B cell (primary cell): ENCODE data around the gene BEST2. TPM values are rescaled to one million over a fixed set of nuclear protein-coding genes. Genes with fewer than 3 reads are reported as not detected.
A peak's percentile ranks its signal among the peaks of the same experiment; 100 is the strongest.

Experiments used
- ATAC-seq: fragments of 200-7000 bp; cut with Tn5 transposase; one replicate; pipeline ENCODE4 v1.10.0; 2021; ENCODE audit warnings: low read depth, mild to moderate bottlenecking, moderate number of reproducible peaks, moderate library complexity
- CTCF ChIA-PET: fragments of 350-600 bp; sonication (Branson Sonifier 250); formaldehyde crosslinking; loops from one replicate; lab custom pipeline; 2021; ENCODE audit warnings: antibody characterized with exemption, inconsistent platforms; lab: Charles Lee
- POLR2A ChIA-PET: fragments of 350-600 bp; sonication (Branson Sonifier 250); formaldehyde crosslinking; loops from one replicate; lab custom pipeline; 2021; ENCODE audit warnings: antibody characterized with exemption; lab: Charles Lee
- DNase-seq: peaks from one replicate; pipeline ENCODE4 v3.0.0; 2013
- H2AFZ ChIP-seq: 2 replicates; pipeline ENCODE4 v1.6.1; 2012; ENCODE audit warnings: mild to moderate bottlenecking, low read depth, low read length; ENCODE audit not compliant: insufficient read depth, poor library complexity, severe bottlenecking
- H3K27ac ChIP-seq, 2 donors: 1 replicate in 1 of 2; 2 replicates in 1 of 2; pipeline ENCODE4 v1.5.1; 2012 to 2013; ENCODE audit warnings: low read length in 2 of 2, mild to moderate bottlenecking in 2 of 2, moderate library complexity in 1 of 2
- H3K27me3 ChIP-seq, 4 experiments: fragments of 200-600 bp in 1 of 4; sonication (generic) in 1 of 4; replicated peaks in 1 of 4; 1 replicate in 2 of 4; 2 replicates in 2 of 4; pipeline versions ENCODE4 v1.6.1 to v1.7.0; 2013 to 2016; ENCODE audit warnings: low read length in 3 of 4, mild to moderate bottlenecking in 2 of 4, mixed read lengths in 1 of 4, moderate library complexity in 1 of 4; ENCODE audit not compliant: insufficient read depth in 4 of 4, control insufficient read depth in 3 of 4; ENCODE audit errors: control extremely low read depth in 1 of 4
- H3K36me3 ChIP-seq, 2 experiments: replicated peaks in 1 of 2; 1 replicate in 1 of 2; 2 replicates in 1 of 2; pipeline versions ENCODE4 v1.6.1 to v1.7.1; 2013; ENCODE audit warnings: low read length in 1 of 2; ENCODE audit not compliant: insufficient read depth in 2 of 2, control insufficient read depth in 1 of 2; ENCODE audit errors: control extremely low read depth in 1 of 2, extremely low read depth in 1 of 2
- H3K4me1 ChIP-seq, 2 donors: fragments of 200-600 bp in 1 of 2; sonication (generic) in 1 of 2; 1 replicate in 1 of 2; 2 replicates in 1 of 2; pipeline versions ENCODE4 v1.5.1 to v1.6.1; 2013 to 2017; ENCODE audit warnings: low read length in 2 of 2; ENCODE audit not compliant: control insufficient read depth in 2 of 2, insufficient read depth in 2 of 2
- H3K4me2 ChIP-seq: replicated peaks from 2 replicates; pipeline ENCODE3; 2012; ENCODE audit warnings: mild to moderate bottlenecking, low read depth, low read length; ENCODE audit not compliant: poor library complexity, severe bottlenecking
- H3K4me3 ChIP-seq, 5 experiments: fragments of 200-600 bp in 1 of 5; sonication (generic) in 1 of 5; 1 replicate in 3 of 5; 2 replicates in 2 of 5; pipeline versions ENCODE4 v1.5.1 to v1.7.0; 2011 to 2016; ENCODE audit warnings: low read length in 4 of 5, mild to moderate bottlenecking in 4 of 5, low read depth in 2 of 5, control low read depth in 1 of 5, moderate library complexity in 1 of 5; ENCODE audit not compliant: insufficient read depth in 1 of 5; ENCODE audit errors: control extremely low read depth in 1 of 5, extremely low read depth in 1 of 5
- H3K79me2 ChIP-seq: fragments of 200-600 bp; sonication (generic); one replicate; pipeline ENCODE4 v1.6.0; 2016; ENCODE audit warnings: low read length; ENCODE audit not compliant: control insufficient read depth, insufficient read depth
- H3K9ac ChIP-seq: fragments of 200-600 bp; sonication (generic); 2 replicates; pipeline ENCODE4 v1.6.1; 2017; ENCODE audit warnings: mild to moderate bottlenecking, low read length, moderate library complexity
- H3K9me3 ChIP-seq, 3 donors: one replicate each; pipeline versions ENCODE4 v1.6.1 to v1.7.1; 2013; ENCODE audit warnings: low read length in 2 of 3; ENCODE audit not compliant: control insufficient read depth in 2 of 3, insufficient read depth in 1 of 3; ENCODE audit errors: control extremely low read depth in 1 of 3
- H4K20me1 ChIP-seq: 2 replicates; pipeline ENCODE4 v1.6.0; 2012; ENCODE audit warnings: mild to moderate bottlenecking, low read length; ENCODE audit not compliant: insufficient read depth, control insufficient read depth, poor library complexity, severe bottlenecking
- H3K27ac Mint-ChIP-seq: one replicate; pipeline ENCODE4 v1.8.0; 2021; ENCODE audit warnings: mixed read lengths
- H3K27me3 Mint-ChIP-seq: one replicate; pipeline ENCODE4 v1.8.0; 2021; ENCODE audit warnings: mixed read lengths
- H3K4me1 Mint-ChIP-seq: one replicate; pipeline ENCODE4 v1.8.0; 2021; ENCODE audit warnings: mixed read lengths
- H3K4me3 Mint-ChIP-seq: one replicate; pipeline ENCODE4 v1.8.0; 2021; ENCODE audit warnings: mixed read lengths
- H3K9me3 Mint-ChIP-seq: one replicate; pipeline ENCODE4 v1.8.0; 2022; ENCODE audit warnings: mixed read lengths; ENCODE audit not compliant: insufficient read depth
- EZH2 ChIP-seq: IDR thresholded peaks from 2 replicates; pipeline ENCODE4 v1.6.1; 2012; ENCODE audit warnings: borderline replicate concordance, low read depth, mild to moderate bottlenecking, moderate library complexity, low read length; ENCODE audit not compliant: insufficient read depth, poor library complexity, severe bottlenecking
- WGBS: methylation state at CpG from one replicate; pipeline ENCODE4 v1.1.5; 2013; ENCODE audit warnings: missing lambda C conversion rate; ENCODE audit not compliant: insufficient coverage; 5-methylcytosine and 5-hydroxymethylcytosine counted together
- intact Hi-C: fragments of 100-400 bp; cut with micrococcal nuclease; formaldehyde crosslinking; loops from one replicate; pipeline ENCODE4 v1.10.0; 2022
- polyA plus RNA-seq: library from polyadenylated mRNA; depleted of rRNA; stranded (reverse); fragments of >200 nt; gene quantifications from 2 replicates; pipeline ENCODE4 v1.2.3, GENCODE V29; 2012
- total RNA-seq, 2 donors: library from RNA; stranded (reverse); fragments of 120-200 nt in 1 of 2; gene quantifications; 1 replicate in 1 of 2; 2 replicates in 1 of 2; pipeline versions ENCODE4 v1.2.3 to v1.2.4, GENCODE V29; 2013 to 2022
- TF ChIP-seq, protein P1 (sequence below): fragments of 200-600 bp; IDR thresholded peaks from one replicate; pipeline ENCODE4 v1.8.0; 2022; ENCODE audit warnings: antibody characterized with exemption, mild to moderate bottlenecking

Gene BEST2
- total and polyA plus RNA-seq, 2 donors (not counting 1 experiment from before 2014, with no cell fraction given): 0.07 TPM; not detected in 1

DNA sequence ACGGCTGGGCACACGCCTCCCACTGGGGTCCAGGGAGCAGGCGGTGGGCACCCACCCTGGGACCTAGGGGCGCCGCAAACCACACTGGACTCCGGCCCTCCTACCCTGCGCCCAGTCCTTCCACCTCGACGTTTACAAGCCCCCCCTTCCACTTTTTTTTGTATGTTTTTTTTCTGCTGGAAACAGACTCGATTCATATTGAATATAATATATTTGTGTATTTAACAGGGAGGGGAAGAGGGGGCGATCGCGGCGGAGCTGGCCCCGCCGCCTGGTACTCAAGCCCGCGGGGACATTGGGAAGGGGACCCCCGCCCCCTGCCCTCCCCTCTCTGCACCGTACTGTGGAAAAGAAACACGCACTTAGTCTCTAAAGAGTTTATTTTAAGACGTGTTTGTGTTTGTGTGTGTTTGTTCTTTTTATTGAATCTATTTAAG lies 41.3 kb downstream of the BEST2 start:
- peak overlapping the region; percentile 86 to 99 (median 97) for H3K4me3 ChIP-seq
- no peak for DNase-seq
- H3K36me3 ChIP-seq: peaks cover 0 to 4% of the 10 kb centered on the region in 2 experiments
- no peaks in the 10 kb centered on the region for H3K9me3 ChIP-seq
- peak overlapping the region; percentile 95 to 97 for H3K27ac ChIP-seq
- POLR2A ChIA-PET: interaction anchor here (0.7 to 6.8 kb wide), 16 partner anchors 10 to 374 kb away, joined by 3 to 233 read pairs (median 6); partner anchors contain the start of genes DHPS, GCDH, GET3 and HOOK2
- H4K20me1 ChIP-seq: peaks cover 19% of the 10 kb centered on the region
- H3K4me1 ChIP-seq: peaks cover 36 to 51% of the 10 kb centered on the region in 2 donors
- H3K27me3 ChIP-seq: no peaks in the 10 kb centered on the region
- H3K79me2 ChIP-seq: peaks cover 25% of the 10 kb centered on the region
- H3K27ac Mint-ChIP-seq: peak overlapping the region; percentile 99
- intact Hi-C loops: loop anchor here (5.0 kb wide), 3 partner anchors 61 to 1044 kb away; partner anchors contain the start of genes TRIR, ZNF490 and ZNF791
- TF ChIP-seq EZH2: no peak
- TF ChIP-seq, protein P1, sequence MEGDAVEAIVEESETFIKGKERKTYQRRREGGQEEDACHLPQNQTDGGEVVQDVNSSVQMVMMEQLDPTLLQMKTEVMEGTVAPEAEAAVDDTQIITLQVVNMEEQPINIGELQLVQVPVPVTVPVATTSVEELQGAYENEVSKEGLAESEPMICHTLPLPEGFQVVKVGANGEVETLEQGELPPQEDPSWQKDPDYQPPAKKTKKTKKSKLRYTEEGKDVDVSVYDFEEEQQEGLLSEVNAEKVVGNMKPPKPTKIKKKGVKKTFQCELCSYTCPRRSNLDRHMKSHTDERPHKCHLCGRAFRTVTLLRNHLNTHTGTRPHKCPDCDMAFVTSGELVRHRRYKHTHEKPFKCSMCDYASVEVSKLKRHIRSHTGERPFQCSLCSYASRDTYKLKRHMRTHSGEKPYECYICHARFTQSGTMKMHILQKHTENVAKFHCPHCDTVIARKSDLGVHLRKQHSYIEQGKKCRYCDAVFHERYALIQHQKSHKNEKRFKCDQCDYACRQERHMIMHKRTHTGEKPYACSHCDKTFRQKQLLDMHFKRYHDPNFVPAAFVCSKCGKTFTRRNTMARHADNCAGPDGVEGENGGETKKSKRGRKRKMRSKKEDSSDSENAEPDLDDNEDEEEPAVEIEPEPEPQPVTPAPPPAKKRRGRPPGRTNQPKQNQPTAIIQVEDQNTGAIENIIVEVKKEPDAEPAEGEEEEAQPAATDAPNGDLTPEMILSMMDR: no peak
- peak overlapping the region; percentile 91 for H3K4me2 ChIP-seq
- H3K4me1 Mint-ChIP-seq: peaks cover 45% of the 10 kb centered on the region
- ATAC-seq: no peak
- H3K9ac ChIP-seq: peak overlapping the region; percentile 86
- H3K27me3 Mint-ChIP-seq: no peaks in the 10 kb centered on the region
- H3K9me3 Mint-ChIP-seq: no peaks in the 10 kb centered on the region
- H3K4me3 Mint-ChIP-seq: peak overlapping the region; percentile 97
- H2AFZ ChIP-seq: no peak overlapping the region
- CTCF ChIA-PET: interaction anchor here (1.0 to 17.9 kb wide), 4 partner anchors 14 to 70 kb away, joined by 3 to 1147 read pairs (median 8); partner anchors contain the start of genes HOOK2 and RNASEH2A
- 0% methylated on average over 3 of the region's 22 CpGs for WGBS
